H7 (cell line): ENCODE measurements around the gene HMCES. TPM values are rescaled to one million over a fixed set of nuclear protein-coding genes. Genes with fewer than 3 reads are reported as not detected.
"Not testable (repeated sequence)": the region's sequence is repeated elsewhere in the genome, so short reads cannot be mapped to it uniquely, and the experiment has no call there.

Experiments used
- DNase-seq: peaks from one replicate; pipeline ENCODE4 v3.0.0; 2012
- H3K27me3 ChIP-seq: 2 replicates; pipeline ENCODE4 v1.6.0; 2011; ENCODE audit warnings: mild to moderate bottlenecking, low read length; ENCODE audit not compliant: control insufficient read depth, insufficient read depth
- H3K36me3 ChIP-seq: replicated peaks from 2 replicates; pipeline ENCODE4 v1.5.1; 2011; ENCODE audit warnings: low read length; ENCODE audit not compliant: control insufficient read depth, insufficient read depth
- H3K4me3 ChIP-seq: 2 replicates; pipeline ENCODE4 v1.5.1; 2011; ENCODE audit warnings: low read depth, mild to moderate bottlenecking, control low read depth, low read length, moderate library complexity; ENCODE audit not compliant: insufficient read depth
- total RNA-seq: library from RNA; depleted of rRNA; stranded (reverse); fragments of >200 nt; shearing (Covaris generic); gene quantifications from 2 replicates; pipeline ENCODE4 v1.2.3, GENCODE V29; 2014

The HMCES gene
- total RNA-seq, 1 experiment from 2014 or later, result 28.1 TPM

DNA sequence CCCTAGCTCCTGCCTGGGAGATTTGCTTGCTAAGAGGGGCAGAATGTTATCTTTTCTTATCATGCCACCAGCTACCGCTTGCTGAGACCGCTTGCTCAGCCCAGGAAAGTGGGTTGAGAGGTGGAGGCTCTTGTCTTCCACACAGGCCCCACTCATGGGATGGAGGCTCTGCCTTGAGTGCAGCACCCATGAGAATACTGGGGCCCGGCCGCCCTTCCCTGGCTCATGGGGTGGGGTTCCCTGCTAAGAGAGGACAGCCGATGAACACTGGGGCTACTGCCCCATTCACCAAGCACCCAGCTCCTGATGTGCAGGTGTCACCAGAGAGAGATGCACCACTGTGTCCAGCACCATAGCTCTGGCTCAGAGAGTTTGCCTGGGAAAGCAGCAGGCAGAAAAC is 55.2 kb downstream of the HMCES start:
- Histone ChIP-seq H3K4me3 (no peak overlapping the region), H3K36me3 (no peaks in the 10 kb centered on the region), H3K27me3 (no peaks in the 10 kb centered on the region)
- no peak for DNase-seq

DNA sequence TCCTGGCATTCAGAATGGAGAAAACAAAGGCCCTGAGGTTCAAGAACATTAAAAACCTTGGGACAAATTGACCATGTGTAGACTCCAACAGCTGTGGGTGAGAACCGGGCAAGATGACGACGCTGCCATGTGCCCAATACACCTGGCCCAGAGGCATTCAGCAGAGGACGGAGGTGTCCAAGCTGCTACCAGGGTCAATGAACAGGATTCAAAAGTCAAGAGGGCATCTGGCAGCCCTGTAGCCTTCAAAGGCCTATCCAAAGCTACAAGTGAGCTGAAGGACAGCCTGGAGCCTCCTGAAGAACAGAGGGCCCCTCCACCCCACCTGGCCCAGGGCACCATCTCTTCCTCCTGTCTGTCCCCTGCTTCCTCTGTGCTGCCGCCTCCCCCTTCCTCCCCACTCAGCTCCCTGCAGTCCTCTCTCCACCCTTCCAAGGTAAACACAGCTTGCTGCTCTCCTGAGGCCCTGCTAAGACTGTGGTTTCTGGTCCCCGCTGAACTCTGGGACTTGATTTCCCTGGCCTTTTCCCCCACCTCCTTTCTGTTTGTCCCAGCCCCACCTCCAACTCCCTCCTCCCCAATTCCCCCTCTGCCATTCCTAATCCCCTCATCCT is 57.5 kb downstream of the HMCES start:
- H3K27me3 ChIP-seq, result no peaks in the 10 kb centered on the region
- H3K4me3 ChIP-seq, result no peak overlapping the region
- H3K36me3 ChIP-seq, result no peaks in the 10 kb centered on the region
- DNase-seq, result no peak

DNA sequence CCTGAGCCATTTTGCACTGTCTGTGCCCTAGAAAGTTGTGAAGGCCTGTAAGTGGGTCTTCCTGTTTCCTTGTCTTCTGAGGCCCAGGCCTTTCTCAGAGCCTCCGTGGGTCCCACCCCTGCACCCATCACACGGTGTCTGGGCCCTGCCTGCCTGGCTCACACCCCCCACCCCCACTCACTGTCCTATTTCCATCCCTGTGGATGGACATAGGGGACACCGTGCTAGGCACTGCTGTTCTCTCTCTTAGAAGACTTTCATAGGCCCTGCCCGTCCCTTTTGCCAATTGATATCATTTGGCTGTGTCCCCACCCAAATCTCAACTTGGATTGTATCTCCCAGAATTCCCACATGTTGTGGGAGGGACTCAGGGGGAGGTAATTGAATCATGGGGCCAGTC is 59.0 kb downstream of the HMCES start:
- DNase-seq, H3K4me3 ChIP-seq: not testable (repeated sequence)

DNA sequence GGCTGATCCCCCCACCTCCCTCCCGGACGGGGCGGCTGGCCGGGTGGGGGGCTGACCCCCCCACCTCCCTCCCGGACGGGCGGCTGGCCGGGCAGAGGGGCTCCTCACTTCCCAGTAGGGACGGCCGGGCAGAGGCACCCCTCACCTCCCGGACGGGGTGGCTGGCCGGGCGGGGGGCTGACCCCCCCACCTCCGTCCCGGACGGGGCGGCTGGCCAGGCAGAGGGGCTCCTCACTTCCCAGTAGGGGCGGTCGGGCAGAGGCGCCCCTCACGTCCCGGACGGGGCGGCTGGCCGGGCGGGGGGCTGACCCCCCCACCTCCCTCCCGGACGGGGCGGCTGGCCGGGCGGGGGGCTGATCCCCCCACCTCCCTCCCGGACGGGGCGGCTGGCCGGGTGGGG is 60.5 kb downstream of the HMCES start:
- not testable (repeated sequence) for H3K4me3 ChIP-seq, DNase-seq, H3K27me3 ChIP-seq, H3K36me3 ChIP-seq

More for the DNA sequence above, 59.0 kb downstream of the HMCES start:
- H3K27me3 ChIP-seq, H3K36me3 ChIP-seq: not testable (repeated sequence)

DNA sequence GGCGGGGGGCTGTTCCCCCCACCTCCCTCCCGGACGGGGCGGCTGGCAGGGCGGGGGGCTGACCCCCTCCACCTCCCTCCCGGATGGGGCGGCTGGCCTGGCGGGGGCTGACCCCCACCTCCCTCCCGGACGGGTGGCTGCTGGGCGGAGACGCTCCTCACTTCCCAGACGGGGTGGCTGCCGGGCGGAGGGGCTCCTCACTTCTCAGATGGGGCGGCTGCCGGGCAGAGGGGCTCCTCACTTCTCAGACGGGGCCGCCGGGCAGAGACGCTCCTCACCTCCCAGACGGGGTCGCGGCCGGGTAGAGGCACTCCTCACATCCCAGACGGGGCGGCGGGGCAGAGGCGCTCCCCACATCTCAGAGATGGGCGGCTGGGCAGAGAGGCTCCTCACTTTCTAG is 61.2 kb downstream of the HMCES start:
- H3K4me3 ChIP-seq, DNase-seq, H3K36me3 ChIP-seq, H3K27me3 ChIP-seq: not testable (repeated sequence)

DNA sequence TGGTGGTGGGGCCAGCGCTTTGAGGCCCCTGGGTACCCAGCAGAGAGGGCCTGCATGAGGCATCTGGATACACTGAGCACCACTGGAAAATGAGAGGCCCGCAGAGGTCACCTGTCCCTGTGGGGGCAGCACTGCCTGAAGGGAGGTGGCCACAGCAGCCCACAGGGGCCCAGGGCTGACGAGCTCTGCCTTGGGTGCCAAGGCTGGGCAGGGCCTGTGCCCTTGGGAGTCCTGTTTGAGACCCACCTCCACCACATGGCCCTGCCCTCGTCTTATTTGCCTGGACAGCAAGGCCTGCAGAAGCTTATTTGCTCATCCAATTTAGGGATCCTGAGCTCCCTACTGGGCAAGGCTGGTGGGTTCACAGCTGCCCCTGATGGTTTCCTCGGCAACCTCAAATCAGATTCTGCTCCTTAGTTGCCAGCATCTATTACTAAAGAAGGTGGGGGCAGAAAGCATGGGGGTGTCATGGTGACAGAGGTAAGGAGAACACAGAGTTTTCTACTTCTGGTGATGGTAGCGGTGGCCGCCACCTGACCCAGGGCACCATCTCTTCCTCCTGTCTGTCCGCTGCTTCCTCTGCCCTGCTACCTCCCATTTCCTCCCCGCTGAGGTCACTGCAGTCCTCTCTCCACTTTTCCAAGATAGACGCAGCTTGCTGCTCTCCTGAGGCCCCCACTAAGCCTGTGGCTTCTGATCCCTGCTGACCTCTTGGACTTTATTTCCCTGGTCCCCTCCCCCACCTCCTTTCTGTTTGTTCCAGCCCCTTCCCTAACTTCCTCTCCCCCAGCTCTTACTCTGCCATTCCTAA is 62.9 kb downstream of the HMCES start:
- H3K4me3 ChIP-seq, result no peak overlapping the region
- no peaks in the 10 kb centered on the region for H3K36me3 ChIP-seq
- no peak for DNase-seq
- H3K27me3 ChIP-seq, result no peaks in the 10 kb centered on the region

DNA sequence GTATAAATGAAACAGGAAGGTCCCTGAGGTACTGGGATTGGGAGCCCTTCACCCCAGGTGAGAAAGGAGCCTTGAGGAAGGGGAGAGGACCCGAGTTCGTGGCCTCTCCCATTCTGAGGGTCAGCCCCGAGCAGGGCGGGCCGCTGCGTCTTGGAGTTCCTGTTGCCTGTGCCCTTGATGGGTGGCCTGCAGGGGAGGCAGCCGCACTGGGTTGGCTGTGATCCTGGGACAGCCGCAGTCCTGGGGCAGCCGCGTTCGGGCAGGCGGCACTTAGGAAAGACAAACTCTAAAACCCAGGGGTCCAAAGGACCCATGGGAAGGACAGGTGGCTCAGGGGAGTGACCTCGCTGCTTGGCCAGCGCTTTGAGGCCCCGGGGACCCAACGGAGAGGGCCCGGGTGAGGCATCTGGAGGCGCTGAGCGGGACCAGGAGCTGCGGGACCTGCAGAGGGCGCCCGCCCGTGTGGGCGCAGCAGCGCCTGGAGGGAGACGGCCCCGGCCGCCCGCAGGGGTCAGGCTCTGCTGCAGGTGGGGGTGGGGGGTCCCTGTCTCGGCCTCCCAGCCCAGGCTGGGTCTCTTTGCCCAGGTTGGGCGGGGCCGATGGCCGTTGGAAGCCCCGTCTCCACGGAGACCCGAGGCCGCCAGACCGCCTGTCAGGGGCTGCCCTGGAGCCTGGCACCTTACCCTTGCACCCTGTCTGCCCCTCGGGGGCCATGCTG is 65.1 kb downstream of the HMCES start:
- Histone ChIP-seq H3K36me3 (no peaks in the 10 kb centered on the region), H3K4me3 (peak overlapping the region; percentile 48), H3K27me3 (no peaks in the 10 kb centered on the region)
- peak; percentile 94 for DNase-seq

DNA sequence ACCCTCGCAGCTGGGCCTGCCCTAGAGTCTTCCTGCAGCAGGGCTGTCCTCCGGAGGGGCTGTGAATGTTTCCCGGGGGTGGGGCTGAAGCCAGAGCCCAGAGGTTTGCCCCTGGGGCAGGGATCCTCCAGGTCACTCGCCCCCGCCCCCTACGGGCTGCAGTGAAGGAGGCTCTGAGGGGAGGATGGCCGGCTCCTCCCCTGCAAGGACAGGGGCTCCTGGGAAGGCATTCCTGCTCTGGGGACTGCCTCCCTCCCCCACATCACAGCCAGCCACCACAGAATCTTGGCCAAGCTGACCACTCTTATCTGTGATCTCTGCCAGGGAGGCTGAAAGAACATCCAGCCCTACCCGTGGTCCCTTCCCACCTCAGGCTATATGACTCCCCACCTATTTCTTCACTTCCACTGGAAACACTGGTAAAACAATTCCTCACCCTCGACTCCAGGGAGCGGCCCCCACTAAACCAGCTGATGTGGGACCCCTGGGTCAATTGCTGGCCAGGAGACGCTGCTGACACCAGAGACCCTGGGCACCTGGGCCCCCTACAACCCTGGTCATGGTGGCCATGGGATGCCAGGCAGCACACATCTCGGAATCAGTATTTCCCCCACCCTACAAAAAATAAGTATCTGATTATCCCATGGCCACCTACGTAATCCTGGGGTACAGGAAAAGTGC is 66.0 kb downstream of the HMCES start:
- peak; percentile 94 for DNase-seq
- H3K36me3 ChIP-seq, result no peaks in the 10 kb centered on the region
- H3K27me3 ChIP-seq, result no peaks in the 10 kb centered on the region
- peak overlapping the region; percentile 48 for H3K4me3 ChIP-seq

DNA sequence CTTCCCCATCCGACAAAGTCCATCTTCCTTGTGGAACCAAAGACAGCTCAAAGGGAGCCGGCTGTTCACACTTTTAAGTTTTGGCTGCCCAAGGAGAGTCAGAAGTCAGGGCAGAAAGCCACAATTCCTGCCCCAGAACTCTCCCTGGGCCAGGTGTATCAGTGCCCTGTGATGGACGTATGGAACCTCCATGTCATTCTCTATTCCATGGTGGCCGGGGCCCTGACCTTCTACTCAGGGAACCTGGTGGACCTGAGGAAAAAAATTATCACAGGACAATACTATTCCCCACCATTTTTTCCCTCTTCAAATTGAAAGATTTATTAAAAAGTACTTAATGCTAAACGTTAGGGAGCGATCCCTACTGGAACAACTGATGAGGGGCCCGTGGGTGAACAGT is 66.6 kb downstream of the HMCES start:
- Histone ChIP-seq H3K27me3 (no peaks in the 10 kb centered on the region), H3K4me3 (no peak overlapping the region), H3K36me3 (no peaks in the 10 kb centered on the region)
- no peak for DNase-seq

DNA sequence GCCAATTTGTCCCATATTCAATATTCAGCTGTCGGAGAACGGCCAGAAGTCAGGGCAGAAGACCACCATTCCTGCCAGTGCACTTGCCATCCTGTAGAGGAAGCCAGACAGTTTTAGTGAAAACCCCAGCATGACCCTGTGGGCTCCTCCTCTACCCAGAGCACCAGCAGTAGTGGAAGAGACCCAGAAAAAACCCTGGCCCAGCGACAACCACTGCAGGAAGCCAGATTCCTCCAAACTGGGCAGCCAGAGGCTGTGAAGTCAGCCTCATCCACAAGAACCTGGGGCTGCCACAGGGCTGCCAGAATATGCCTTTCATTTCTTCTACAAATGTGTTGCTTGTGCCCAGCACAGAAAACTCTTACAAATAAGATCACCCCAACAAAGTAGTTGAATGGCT is 67.3 kb downstream of the HMCES start:
- no peaks in the 10 kb centered on the region for H3K27me3 ChIP-seq
- no peaks in the 10 kb centered on the region for H3K36me3 ChIP-seq
- H3K4me3 ChIP-seq, result no peak overlapping the region
- DNase-seq, result no peak

DNA sequence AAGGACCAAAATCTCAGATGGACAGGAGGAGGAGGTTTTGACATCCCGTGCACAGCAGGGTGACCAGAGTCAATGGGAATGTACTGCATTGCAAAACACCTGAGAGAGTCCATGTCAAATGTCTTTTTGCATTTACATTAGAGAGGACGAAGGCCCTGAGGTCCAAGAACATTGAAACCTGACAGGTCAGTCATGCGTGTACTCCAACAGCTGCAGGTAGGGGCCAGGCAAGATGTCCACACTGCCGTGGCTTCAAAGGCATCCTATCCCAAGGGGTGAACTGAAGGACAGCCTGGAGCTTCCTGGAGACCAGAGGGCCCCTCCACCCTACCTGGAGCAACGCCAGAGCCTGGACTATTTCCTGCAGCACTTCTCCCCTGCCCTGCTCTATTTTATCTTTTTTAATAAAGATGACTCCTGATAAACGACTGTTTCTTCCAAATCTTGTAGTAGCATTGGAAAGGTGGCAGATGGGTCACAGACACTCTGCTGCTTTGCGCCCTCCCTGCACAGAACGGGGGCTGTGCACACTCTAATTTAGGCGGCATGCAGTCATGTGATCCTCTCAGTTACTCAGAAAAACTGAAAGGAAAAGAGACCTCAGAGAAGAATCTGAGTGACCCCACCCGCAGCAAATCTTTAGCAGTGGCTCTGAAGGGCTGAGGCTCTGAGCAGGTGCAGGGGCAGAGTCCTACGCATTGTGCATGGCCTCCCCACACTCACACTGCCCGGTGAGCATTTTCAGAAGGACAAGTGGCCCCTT is 68.2 kb downstream of the HMCES start:
- Histone ChIP-seq H3K27me3 (no peaks in the 10 kb centered on the region), H3K4me3 (no peak overlapping the region), H3K36me3 (no peaks in the 10 kb centered on the region)
- no peak for DNase-seq

DNA sequence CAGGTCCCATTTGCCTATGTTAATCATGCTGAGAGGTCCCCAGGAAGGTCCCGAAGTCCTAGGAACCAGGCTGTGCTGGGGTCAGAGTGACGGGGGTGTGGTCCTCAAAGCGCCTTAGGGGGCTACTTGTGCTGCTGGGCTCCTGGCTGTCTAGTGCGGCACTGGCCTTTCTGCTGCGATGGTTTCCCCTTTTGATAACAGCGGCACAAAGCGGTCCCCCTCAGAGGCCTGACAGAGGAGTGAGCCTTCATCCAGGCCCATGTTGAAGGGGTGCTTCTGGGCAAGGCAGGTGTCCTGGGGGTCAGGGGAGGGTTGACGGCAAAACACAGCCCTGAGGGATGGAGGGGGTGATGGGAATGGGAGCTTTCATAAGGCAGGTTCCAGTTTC is 68.8 kb downstream of the HMCES start:
- H3K4me3 ChIP-seq, result no peak overlapping the region
- no peaks in the 10 kb centered on the region for H3K27me3 ChIP-seq
- DNase-seq, result no peak
- H3K36me3 ChIP-seq, result no peaks in the 10 kb centered on the region

DNA sequence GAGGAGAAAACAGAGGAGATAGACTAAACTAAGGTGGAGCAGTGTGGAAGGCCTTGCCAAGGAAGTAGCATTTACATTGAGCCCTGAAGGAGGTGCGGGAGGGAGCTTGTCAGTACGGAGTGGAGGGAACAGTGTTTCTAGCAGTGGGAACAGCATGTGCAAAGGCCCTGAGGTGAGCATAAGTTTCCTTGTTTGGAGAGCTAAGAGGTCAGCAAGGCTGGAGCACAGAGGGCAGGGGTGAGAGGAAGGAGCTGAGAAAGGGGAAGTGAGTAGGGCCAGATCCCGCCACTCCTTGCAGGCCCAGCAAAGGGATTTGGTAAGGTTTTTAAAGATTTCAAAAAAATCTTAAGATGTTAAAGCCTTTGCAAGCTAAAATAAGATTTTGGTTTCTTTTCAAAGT is 70.1 kb downstream of the HMCES start:
- Histone ChIP-seq H3K27me3 (no peaks in the 10 kb centered on the region), H3K4me3 (no peak overlapping the region)
- no peak for DNase-seq

DNA sequence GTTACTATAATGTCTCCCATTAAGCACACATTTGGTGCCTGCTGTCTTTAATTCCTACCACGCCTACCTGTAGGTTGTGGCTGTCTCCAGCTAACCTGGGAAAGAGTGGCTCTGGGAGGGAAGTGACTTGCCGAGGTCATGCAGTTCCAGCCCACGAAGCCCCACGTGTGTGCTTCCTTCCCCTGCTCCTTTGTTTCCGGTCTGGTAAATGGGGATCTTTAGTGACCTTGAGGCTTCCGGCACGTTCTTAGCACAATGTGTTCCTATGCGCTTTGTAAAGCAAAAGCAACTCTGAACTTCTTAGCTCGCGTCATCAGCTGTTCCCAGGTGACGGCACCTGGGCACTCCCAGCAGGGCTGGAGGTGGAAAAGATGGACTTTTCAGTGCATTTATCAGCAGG is 70.5 kb downstream of the HMCES start:
- not testable (repeated sequence) for DNase-seq, H3K27me3 ChIP-seq, H3K4me3 ChIP-seq, H3K36me3 ChIP-seq

More for the DNA sequence above, 70.1 kb downstream of the HMCES start:
- no peaks in the 10 kb centered on the region for H3K36me3 ChIP-seq
